Stimulated activated CD8-positive, alpha-beta memory T cell treated with anti-CD3 and anti-CD28 coated beads, Interleukin-7, amount 100 ng/mL, for 24 hours (primary cell): ENCODE data around the gene HOXA5.

Experiments used
- DNase-seq: peaks from one replicate; pipeline ENCODE4 v3.0.0-alpha.2; 2020; ENCODE audit warnings: low read depth

HOXA5 gene

GRCh38 chr7:27182285-27182841, 38.9 kb upstream of the HOXA5 start:
- DNase-seq, result no peak

GRCh38 chr7:27181795-27182275, 38.4 kb upstream of the HOXA5 start:
- no peak for DNase-seq

- DNase-seq, result no peak
Measured at GRCh38 chr7:27180431-27181420, 37.2 kb upstream of the HOXA5 start.

GRCh38 chr7:27179503-27180430, 36.3 kb upstream of the HOXA5 start:
- DNase-seq, result peak; percentile 44

GRCh38 chr7:27179030-27179429, 35.5 kb upstream of the HOXA5 start:
- no peak for DNase-seq

GRCh38 chr7:27178366-27178765, 34.9 kb upstream of the HOXA5 start:
- DNase-seq, result no peak

GRCh38 chr7:27177795-27178320, 34.4 kb upstream of the HOXA5 start:
- no peak for DNase-seq

- DNase-seq, result no peak
Measured at GRCh38 chr7:27176962-27177794, 33.7 kb upstream of the HOXA5 start.

GRCh38 chr7:27176524-27176845, 33.0 kb upstream of the HOXA5 start:
- DNase-seq, result no peak

- DNase-seq, result no peak
Measured at GRCh38 chr7:27175626-27176523, 32.4 kb upstream of the HOXA5 start.

GRCh38 chr7:27174874-27175625, 31.6 kb upstream of the HOXA5 start:
- DNase-seq, result no peak

- no peak for DNase-seq
Measured at GRCh38 chr7:27173956-27174873, 30.7 kb upstream of the HOXA5 start, which contains the start of gene HOXA10. TSS of gene HOXA10 (minus strand) at chr7:27174320. CDS start at chr7:27174306, 14 bp downstream.

- no peak for DNase-seq
Measured at GRCh38 chr7:27173511-27173955, 30.1 kb upstream of the HOXA5 start.

GRCh38 chr7:27172823-27173510, 29.5 kb upstream of the HOXA5 start:
- DNase-seq, result no peak

- no peak for DNase-seq
Measured at GRCh38 chr7:27172315-27172774, 28.9 kb upstream of the HOXA5 start.

GRCh38 chr7:27171637-27172314, 28.3 kb upstream of the HOXA5 start:
- no peak for DNase-seq

- DNase-seq, result no peak
Measured at GRCh38 chr7:27171325-27171636, 27.8 kb upstream of the HOXA5 start.
